HepG2 (cell line): Measurements from ENCODE around the gene CYP26A1. TPM values are rescaled to one million over a fixed set of nuclear protein-coding genes. Genes with fewer than 3 reads are reported as not detected.
A peak's percentile ranks its signal among the peaks of the same experiment; 100 is the strongest.

ENCODE experiments used
- CEBPB ChIP-seq: IDR thresholded peaks from 2 replicates; pipeline ENCODE4 v1.6.1; 2011; ENCODE audit warnings: low read depth, low read length, improper control_type of control experiment, borderline replicate concordance
- DNMT1 ChIP-seq: sonication (generic); formaldehyde crosslinking; IDR thresholded peaks from 2 replicates; pipeline ENCODE4 v1.5.1; 2020; ENCODE audit warnings: mild to moderate bottlenecking, missing genetic modification reagents
- GMEB2 ChIP-seq: IDR thresholded peaks from 2 replicates; pipeline ENCODE4 v1.6.1; 2016; ENCODE audit warnings: missing biosample characterization, missing genetic modification reagents, low read depth
- KDM4B ChIP-seq: sonication (generic); formaldehyde crosslinking; IDR thresholded peaks from 2 replicates; pipeline ENCODE4 v1.4.0; 2020; ENCODE audit warnings: missing genetic modification reagents
- KLF15 ChIP-seq: sonication (generic); formaldehyde crosslinking; IDR thresholded peaks from 2 replicates; pipeline ENCODE4 v1.8.1; 2023; ENCODE audit warnings: borderline replicate concordance, mild to moderate bottlenecking, inconsistent platforms, missing genetic modification reagents, mixed read lengths
- MEIS2 ChIP-seq: sonication (generic); formaldehyde crosslinking; IDR thresholded peaks from 2 replicates; pipeline ENCODE4 v1.9.0; 2021; ENCODE audit warnings: mild to moderate bottlenecking, missing genetic modification reagents
- PRMT3 ChIP-seq: sonication (generic); formaldehyde crosslinking; IDR thresholded peaks from 2 replicates; pipeline ENCODE4 v1.8.1; 2022; ENCODE audit warnings: low read depth, mild to moderate bottlenecking, moderate library complexity, missing genetic modification reagents, borderline replicate concordance
- RBAK ChIP-seq: sonication (generic); formaldehyde crosslinking; IDR thresholded peaks from 2 replicates; pipeline ENCODE4 v1.5.1; 2020; ENCODE audit warnings: mild to moderate bottlenecking, missing genetic modification reagents
- TP53 ChIP-seq: sonication (generic); formaldehyde crosslinking; conservative IDR thresholded peaks from 2 replicates; pipeline ENCODE4 v1.4.0; 2020; ENCODE audit warnings: missing genetic modification reagents
- U2AF2 ChIP-seq: fragments of 200-400 bp; formaldehyde crosslinking; IDR thresholded peaks from 2 replicates; pipeline ENCODE4 v1.6.1; 2017; ENCODE audit warnings: low read depth, mild to moderate bottlenecking, low read length
- ZBTB2 ChIP-seq: sonication (generic); formaldehyde crosslinking; IDR thresholded peaks from 2 replicates; pipeline ENCODE4 v1.8.0; 2022; ENCODE audit warnings: low read depth, missing genetic modification reagents
- ZEB1 ChIP-seq: IDR thresholded peaks from 2 replicates; pipeline ENCODE4 v1.6.1; 2012; ENCODE audit warnings: mild to moderate bottlenecking, low read depth, inconsistent platforms; ENCODE audit not compliant: insufficient replicate concordance
- ZFP90 ChIP-seq: sonication (generic); formaldehyde crosslinking; IDR thresholded peaks from 2 replicates; pipeline ENCODE4 v1.8.0; 2022; ENCODE audit warnings: missing genetic modification reagents, mild to moderate bottlenecking, inconsistent platforms, borderline replicate concordance
- ZNF12 ChIP-seq: sonication (generic); formaldehyde crosslinking; IDR thresholded peaks from 2 replicates; pipeline ENCODE4 v1.5.0; 2020; ENCODE audit warnings: missing genetic modification reagents
- ZNF292 ChIP-seq: sonication (generic); formaldehyde crosslinking; IDR thresholded peaks from 2 replicates; pipeline ENCODE4 v1.8.1; 2022; ENCODE audit warnings: mild to moderate bottlenecking, low read depth, missing genetic modification reagents, borderline replicate concordance
- ZNF512 ChIP-seq: sonication (generic); formaldehyde crosslinking; IDR thresholded peaks from 2 replicates; pipeline ENCODE4 v1.4.0; 2020; ENCODE audit warnings: mild to moderate bottlenecking, missing genetic modification reagents
- ZNF619 ChIP-seq: sonication (generic); formaldehyde crosslinking; IDR thresholded peaks from 2 replicates; pipeline ENCODE4 v1.4.0; 2020; ENCODE audit warnings: mild to moderate bottlenecking, missing genetic modification reagents
- ZNF768 ChIP-seq: sonication (generic); formaldehyde crosslinking; IDR thresholded peaks from 2 replicates; pipeline ENCODE4 v1.4.0; 2020; ENCODE audit warnings: missing genetic modification reagents
- polyA plus RNA-seq, 8 experiments: library from polyadenylated mRNA; depleted of rRNA in 3 of 8; stranded (reverse) in 7 of 8; unstranded in 1 of 8; fragments of >200 nt; fragmentation: Illumina TruSeq in 4 of 8; extraction: Trizol in 4 of 8; gene quantifications; 2 replicates each; pipeline versions ENCODE4 v1.2.1 to v1.2.3, GENCODE V29; 2011 to 2016; ENCODE audit warnings: low read depth in 4 of 8, missing spikeins in 1 of 8, mixed read lengths in 1 of 8; ENCODE audit not compliant: insufficient read depth in 1 of 8
- total RNA-seq, 5 experiments: library from RNA; depleted of rRNA; stranded (reverse); fragments of >200 nt; fragmentation: Illumina TruSeq; extraction: Trizol; gene quantifications; 2 replicates each; pipeline ENCODE4 v1.2.3, GENCODE V29; 2016; ENCODE audit warnings: low read depth in 1 of 5
- TF ChIP-seq, protein P1 (sequence below): IDR thresholded peaks from 2 replicates; pipeline ENCODE4 v1.6.1; 2012; ENCODE audit warnings: low read length, improper control_type of control experiment
- TF ChIP-seq, protein P2 (sequence below): sonication (generic); formaldehyde crosslinking; IDR thresholded peaks from 2 replicates; pipeline ENCODE4 v1.8.0; 2022; ENCODE audit warnings: mild to moderate bottlenecking, missing genetic modification reagents

The CYP26A1 gene
- total and polyA plus RNA-seq, 2 of the 13 experiments (the other 11 are each of a cell fraction or from before 2014, with no cell fraction given): 0.15 TPM; not detected in 1

DNA sequence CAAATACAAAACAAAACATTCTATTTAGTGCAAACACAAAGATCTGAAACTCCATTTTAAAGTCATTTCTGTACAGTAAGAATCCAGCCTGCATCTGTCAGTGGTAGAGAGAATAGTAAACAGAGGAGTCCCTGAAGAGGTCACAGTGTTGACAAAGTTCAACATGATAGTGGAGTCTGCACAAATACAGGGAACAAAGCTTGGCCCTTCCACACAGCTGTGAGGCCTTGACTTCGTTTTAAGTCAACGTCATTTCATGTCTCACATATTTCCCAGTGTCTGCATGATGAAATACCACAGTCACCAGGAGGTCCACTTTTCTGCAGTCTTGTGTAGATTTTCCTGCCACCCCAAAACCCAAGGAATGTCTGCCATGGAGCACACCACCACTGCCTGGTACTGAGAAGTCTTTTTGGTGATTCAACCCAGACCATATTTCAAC lies 33.0 kb downstream of the CYP26A1 start (continued):
- TF ChIP-seq ZFP90 (CRISPR knock-in tag) (peak; percentile 53; the same call in 1 of the 2 replicates), ZNF619 (no peak), ZNF292 (CRISPR knock-in tag) (peak; percentile 66; the same call in 1 of the 2 replicates), ZNF512 (CRISPR knock-in tag) (no peak), PRMT3 (CRISPR knock-in tag) (no peak), ZNF12 (no peak; the same call in 1 of the 2 replicates), ZNF768 (CRISPR knock-in tag) (no peak), RBAK (CRISPR knock-in tag) (no peak), ZBTB2 (CRISPR knock-in tag) (no peak), U2AF2 (no peak), KDM4B (CRISPR knock-in tag) (no peak), CEBPB (peak; percentile 81), ZEB1 (no peak), KLF15 (CRISPR knock-in tag) (no peak), MEIS2 (peak; percentile 87), DNMT1 (CRISPR knock-in tag) (no peak), TP53 (CRISPR knock-in tag) (no peak), GMEB2 (CRISPR knock-in tag) (no peak)
- TF ChIP-seq, protein P1, sequence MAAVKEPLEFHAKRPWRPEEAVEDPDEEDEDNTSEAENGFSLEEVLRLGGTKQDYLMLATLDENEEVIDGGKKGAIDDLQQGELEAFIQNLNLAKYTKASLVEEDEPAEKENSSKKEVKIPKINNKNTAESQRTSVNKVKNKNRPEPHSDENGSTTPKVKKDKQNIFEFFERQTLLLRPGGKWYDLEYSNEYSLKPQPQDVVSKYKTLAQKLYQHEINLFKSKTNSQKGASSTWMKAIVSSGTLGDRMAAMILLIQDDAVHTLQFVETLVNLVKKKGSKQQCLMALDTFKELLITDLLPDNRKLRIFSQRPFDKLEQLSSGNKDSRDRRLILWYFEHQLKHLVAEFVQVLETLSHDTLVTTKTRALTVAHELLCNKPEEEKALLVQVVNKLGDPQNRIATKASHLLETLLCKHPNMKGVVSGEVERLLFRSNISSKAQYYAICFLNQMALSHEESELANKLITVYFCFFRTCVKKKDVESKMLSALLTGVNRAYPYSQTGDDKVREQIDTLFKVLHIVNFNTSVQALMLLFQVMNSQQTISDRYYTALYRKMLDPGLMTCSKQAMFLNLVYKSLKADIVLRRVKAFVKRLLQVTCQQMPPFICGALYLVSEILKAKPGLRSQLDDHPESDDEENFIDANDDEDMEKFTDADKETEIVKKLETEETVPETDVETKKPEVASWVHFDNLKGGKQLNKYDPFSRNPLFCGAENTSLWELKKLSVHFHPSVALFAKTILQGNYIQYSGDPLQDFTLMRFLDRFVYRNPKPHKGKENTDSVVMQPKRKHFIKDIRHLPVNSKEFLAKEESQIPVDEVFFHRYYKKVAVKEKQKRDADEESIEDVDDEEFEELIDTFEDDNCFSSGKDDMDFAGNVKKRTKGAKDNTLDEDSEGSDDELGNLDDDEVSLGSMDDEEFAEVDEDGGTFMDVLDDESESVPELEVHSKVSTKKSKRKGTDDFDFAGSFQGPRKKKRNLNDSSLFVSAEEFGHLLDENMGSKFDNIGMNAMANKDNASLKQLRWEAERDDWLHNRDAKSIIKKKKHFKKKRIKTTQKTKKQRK: no peak
- TF ChIP-seq, protein P2, sequence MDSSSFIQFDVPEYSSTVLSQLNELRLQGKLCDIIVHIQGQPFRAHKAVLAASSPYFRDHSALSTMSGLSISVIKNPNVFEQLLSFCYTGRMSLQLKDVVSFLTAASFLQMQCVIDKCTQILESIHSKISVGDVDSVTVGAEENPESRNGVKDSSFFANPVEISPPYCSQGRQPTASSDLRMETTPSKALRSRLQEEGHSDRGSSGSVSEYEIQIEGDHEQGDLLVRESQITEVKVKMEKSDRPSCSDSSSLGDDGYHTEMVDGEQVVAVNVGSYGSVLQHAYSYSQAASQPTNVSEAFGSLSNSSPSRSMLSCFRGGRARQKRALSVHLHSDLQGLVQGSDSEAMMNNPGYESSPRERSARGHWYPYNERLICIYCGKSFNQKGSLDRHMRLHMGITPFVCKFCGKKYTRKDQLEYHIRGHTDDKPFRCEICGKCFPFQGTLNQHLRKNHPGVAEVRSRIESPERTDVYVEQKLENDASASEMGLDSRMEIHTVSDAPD (CRISPR knock-in tag): no peak
